AML-193 (cell line): Measurements from ENCODE around the gene DAZAP1.
"Not testable (repeated sequence)": the region's sequence is repeated elsewhere in the genome, so short reads cannot be mapped to it uniquely, and the experiment has no call there.

ENCODE experiments used
- DNase-seq, 2 experiments: peaks; one replicate each; lab custom pipeline; 2025; lab: John Stamatoyannopoulos, UW

The DAZAP1 gene

GRCh38 chr19:1410789-1411188 lies 3.4 kb downstream of the DAZAP1 start:
- no peak for DNase-seq

GRCh38 chr19:1411255-1412191 lies 4.1 kb downstream of the DAZAP1 start:
- no peak for DNase-seq

DNA sequence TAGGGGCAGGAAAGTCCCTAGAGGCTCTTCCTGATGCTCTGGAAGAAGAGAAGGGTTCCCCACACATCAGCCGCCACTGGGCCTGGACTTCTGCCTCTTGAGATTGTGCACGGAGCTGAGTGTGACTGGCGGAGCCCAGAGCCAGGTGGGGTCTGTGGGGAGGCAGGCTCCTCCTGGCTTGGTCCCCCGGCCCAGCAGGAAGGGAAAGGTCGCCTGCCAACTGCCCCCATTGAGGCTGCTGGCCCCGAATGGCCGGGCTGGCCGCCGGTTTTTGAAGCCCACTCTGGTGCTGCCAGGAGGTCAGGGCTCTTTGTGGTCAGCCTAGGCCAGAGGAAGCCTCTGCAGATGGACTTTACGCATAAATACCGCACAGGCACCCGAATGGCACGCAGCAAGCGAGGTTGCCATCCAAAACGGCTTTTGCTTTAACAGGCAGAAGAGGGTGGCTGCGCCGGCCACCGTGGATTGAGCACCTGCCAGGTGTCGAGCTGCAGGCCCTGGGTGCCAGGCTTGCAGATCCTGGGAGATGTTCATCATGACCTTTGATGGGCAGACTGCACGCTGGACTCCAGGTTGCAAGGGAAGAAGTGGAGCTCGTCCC lies 5.0 kb downstream of the DAZAP1 start:
- DNase-seq = no peak

DNA sequence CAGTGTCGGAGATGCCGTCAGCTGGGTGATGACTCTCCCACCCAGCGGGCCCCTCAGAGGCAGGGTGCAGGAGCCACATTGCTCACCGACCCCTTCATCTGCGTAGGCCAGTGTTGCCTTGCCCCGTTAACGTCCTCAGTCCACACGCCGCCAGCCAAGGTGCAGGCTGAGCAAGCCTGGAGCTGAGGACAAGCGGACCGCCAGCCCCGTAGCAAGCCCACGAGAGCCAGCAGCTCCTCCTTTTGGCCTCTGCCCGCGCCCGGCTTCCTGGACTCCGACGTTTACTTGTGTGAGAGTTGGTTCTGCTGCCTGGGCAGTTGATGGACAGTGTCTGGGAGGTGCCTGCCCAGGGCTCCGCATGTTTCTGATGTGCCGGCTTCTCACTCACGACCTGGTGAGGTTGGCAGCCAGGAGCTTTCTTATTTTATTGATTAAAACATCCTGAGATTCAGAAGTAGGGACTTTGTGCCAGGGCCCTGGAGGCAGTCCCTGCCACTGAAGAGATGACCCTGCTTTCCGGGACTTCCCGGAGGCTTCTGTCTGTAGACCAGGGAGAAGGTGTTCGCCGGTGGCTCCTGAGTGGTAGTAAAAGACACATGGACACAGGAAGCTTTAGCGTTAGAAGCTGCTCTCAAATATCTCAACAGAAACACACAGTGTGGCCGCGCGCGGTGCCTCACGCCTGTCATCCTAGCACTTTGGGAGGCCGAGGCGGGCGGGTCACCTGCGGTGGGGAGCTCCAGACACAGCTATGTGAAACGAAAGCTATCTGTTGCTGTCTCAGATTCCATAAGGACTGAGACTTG lies 5.8 kb downstream of the DAZAP1 start:
- DNase-seq = no peak

- no peak for DNase-seq
These were observed 8.8 kb downstream of the DAZAP1 start for GRCh38 chr19:1416014-1416841.

- no peak for DNase-seq
These were observed 9.8 kb downstream of the DAZAP1 start for GRCh38 chr19:1417145-1417544.

- no peak for DNase-seq
These were observed 10.5 kb downstream of the DAZAP1 start for GRCh38 chr19:1417681-1418495.

DNA sequence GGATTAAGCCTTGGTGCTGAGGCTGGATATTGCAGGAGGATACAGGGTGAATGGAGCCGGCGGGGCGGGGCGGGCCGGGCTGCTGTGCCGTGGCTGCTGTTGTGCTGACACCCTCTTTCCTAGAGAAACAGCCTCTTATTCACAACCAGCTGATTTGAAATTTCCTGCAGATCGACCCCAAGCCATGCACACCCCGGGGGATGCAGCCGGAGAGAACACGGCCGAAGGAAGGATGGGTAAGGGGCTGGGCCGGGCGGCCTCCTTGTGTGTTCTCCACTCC lies 11.1 kb downstream of the DAZAP1 start:
- DNase-seq = no peak

GRCh38 chr19:1418951-1419738 lies 11.8 kb downstream of the DAZAP1 start:
- DNase-seq = no peak

- DNase-seq = not testable (repeated sequence)
These were observed 12.7 kb downstream of the DAZAP1 start for GRCh38 chr19:1420085-1420484.

- no peak for DNase-seq
These were observed 13.2 kb downstream of the DAZAP1 start for GRCh38 chr19:1420590-1420989.

DNA sequence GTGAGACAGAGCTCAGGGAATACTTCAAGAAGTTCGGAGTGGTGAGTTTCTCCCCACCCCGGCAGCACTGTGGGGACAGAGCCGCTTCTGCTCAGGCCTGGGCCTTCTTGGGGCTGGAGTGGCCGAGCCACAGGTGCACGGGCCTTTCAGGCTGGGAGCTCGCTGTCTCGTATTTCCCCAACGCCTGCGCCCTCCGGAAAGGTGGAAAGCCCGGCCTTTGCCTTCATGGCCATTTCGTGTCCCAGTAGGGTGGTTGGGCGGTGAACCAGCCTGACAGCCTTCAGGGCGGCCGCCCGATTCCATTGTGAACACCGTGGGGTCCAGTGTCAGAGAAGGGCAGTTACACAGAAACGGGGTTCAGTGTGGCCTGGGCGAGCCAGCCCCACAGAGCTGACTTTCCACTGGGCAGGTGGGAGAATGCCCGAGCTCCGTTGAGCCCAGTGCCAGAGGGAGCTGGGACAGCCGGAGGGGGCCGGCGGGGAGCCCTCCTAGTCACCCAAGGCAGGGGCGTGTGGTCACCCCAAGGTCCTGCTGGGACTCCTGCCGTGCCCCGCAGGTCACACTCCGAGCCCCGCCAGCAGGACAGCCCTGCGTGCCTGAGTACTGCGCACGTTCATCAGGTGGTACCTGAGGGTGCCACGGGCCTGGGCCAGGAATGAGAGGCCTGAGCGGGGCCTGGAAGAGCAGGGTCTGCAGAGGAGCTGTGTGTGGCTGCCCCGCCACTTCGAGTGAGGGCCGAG lies 14.0 kb downstream of the DAZAP1 start:
- no peak for DNase-seq

- DNase-seq = no peak
These were observed 14.5 kb downstream of the DAZAP1 start for GRCh38 chr19:1421958-1422305.

DNA sequence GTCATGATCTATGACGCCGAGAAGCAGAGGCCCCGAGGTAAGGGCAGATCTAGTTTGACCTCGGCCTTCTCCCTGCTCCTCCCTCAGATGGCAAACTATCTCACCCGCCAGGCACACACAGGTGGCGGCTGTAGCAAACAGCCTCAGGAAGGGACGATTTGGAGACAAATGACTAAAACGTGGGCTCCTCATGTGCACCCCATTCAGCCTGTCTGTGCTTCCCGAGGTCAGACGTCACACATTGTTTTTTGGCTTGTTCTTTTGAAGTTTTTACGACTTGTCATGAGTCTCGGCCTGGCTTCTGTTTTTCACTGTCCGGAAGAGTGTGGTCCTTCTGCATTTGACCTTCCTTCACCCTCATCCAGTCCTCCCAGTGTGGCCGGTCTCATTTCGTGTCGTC lies 15.0 kb downstream of the DAZAP1 start:
- no peak for DNase-seq

GRCh38 chr19:1422943-1423342 lies 15.6 kb downstream of the DAZAP1 start:
- DNase-seq = no peak

DNA sequence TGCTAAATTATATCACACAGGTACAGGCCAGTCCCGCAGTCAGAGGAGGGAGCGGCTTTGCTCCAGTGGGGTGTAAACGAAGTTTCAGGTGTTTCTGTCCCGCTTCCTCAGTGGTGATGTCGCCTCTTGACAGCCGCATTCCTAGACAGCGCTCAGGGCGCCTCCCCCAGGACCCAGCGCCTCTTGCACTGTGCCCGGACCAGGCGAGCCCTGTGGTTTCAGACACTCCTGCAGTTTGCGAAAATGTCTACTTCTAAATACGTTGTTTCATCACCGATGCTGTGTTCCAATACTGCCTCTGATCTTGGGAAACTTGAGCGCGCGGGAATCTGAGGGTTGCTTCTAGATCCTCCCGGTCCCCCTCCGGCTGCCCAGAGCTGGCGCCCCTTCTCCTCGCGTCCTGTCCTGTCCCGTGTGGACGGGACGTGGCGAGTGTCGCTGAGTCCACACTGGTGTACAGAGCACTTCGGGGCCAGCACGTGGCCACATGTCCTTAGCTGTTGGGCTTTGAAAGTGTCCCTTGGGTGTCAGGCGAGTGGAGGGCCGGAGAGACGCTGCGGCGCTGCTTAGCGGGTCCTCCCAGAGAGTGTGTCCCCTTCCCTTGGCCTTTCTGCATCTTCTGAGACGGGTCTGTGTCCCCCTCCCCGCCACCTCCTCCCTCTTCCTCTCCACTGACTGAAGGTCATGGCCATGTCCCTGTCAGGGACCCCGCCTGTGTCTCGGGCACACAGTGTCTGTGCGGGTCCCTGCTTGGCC lies 16.2 kb downstream of the DAZAP1 start:
- no peak for DNase-seq

- DNase-seq = no peak
These were observed 17.0 kb downstream of the DAZAP1 start for GRCh38 chr19:1424192-1424955.
